Measurements from ENCODE around the gene NFIB.

The NFIB gene

DNA sequence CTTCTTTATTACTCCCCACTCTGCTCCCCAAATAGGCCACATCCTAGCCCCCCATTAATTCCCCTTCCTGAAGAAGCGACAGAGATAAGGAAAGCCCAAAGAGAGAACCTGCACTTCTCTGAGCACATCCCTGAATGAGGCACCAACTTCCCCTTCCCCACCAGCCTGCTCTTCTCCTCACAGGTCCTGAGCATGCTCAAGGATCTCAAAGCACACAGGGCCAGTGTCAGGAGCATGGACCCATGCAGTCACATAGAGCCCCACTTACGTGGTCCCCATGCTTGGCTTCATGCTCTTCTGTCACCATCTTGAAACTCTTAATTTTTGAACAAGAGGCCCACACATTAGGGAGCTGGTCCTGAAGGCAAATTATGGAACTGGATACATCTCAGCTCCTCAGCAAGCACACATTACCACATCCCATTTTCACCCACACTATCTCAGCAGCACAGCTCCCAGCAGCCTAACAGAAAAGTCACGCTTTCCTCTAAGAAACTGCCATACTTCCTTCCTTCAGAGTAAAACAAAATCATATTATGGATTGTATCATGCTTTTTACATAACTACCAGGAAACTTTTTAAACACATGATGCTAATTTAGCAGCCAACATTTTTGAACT lies 99.8 kb downstream of the NFIB start:
- DNase-seq (ENCODE audit: low spot score), result no peak

DNA sequence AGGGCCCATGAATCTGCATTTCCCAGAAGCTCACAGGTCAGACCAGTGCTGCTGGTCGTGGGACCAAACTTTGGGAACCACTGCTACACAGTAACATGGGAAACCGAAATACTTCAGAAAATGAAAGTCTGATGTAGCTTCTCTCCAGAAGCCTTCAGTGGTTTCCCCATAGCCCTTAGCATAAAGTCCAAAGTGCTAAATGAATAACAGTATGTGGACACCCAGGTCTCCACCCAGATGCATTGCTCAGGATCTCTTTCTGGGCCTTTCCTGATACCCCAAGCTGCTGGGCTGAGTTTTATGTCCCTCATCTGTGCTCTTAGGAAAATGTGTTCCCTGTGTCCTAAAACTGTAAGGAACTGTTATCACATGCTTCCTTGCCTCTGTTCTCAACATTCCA lies 100.4 kb downstream of the NFIB start:
- DNase-seq (ENCODE audit: low spot score), result no peak

GRCh38 chr9:14212697-14213420 lies 101.1 kb downstream of the NFIB start:
- no peak for DNase-seq (ENCODE audit: low spot score)

DNA sequence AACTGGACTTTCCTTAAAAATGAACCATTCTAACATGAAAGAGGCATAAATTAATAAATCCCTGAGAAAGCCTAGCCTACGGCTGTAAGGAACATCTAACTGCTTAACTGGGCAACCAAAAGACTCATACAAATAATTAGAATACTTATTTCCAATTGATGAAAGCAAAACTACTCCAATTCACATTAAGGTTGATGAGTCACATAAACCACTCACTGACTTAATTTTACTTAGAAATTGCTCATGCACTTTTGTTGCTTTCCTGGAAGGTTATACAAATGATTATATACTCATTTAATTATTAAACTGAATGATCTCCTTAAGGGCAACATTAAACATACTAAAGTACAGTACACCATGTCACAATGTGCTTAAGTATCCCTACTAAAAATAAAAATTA lies 101.9 kb downstream of the NFIB start:
- DNase-seq (ENCODE audit: low spot score), result no peak

GRCh38 chr9:14211564-14211963 lies 102.4 kb downstream of the NFIB start:
- no peak for DNase-seq (ENCODE audit: low spot score)

DNA sequence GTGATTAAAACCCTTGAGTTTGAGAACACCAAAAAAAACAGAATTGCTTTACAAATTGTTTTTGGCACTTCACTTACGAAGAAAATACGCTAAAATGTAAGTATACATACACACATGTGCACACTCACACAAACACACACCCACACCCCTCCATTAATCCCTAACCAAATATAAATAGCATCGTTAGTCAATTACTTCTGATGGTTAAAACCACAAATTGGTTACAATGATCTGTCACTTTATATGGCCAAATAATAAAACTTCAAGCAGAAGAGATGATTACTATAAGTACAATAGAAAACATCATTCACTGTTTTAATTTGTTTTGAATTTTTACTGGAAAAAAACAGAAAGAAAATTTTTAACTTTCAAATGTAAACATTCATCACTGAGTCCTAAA lies 103.5 kb downstream of the NFIB start:
- no peak for DNase-seq (ENCODE audit: low spot score)

- DNase-seq (ENCODE audit: low spot score), result no peak
Observed at GRCh38 chr9:14209399-14210345, 104.3 kb downstream of the NFIB start.

- DNase-seq (ENCODE audit: low spot score), result no peak
Observed at GRCh38 chr9:14207352-14207995, 106.5 kb downstream of the NFIB start.

DNA sequence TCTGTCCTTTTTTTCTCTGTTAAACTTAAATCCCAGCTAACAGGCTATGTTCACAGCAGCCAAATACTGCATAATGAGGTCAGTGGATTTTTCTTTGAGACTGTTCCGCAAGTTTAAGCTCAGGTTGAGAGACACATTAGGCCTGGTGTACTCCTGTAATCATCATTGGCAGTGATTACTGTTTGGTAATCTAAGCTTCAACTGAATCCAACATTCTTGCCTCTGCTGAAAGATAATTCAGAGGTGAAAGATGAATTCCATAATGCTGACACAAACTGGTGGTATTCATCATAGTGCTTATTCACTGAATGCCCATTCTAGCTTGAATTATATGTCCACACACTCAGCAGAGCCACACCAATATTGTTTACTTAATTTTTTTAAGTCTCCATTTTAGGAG lies 108.5 kb downstream of the NFIB start:
- no peak for DNase-seq (ENCODE audit: low spot score)

- DNase-seq (ENCODE audit: low spot score), result peak; percentile 74
Observed at GRCh38 chr9:14203356-14204056, 110.4 kb downstream of the NFIB start.

- peak; percentile 76 for DNase-seq (ENCODE audit: low spot score)
Observed at GRCh38 chr9:14198841-14199455, 115.0 kb downstream of the NFIB start.

- DNase-seq (ENCODE audit: low spot score), result no peak
Observed at GRCh38 chr9:14198047-14198840, 115.7 kb downstream of the NFIB start.

- no peak for DNase-seq (ENCODE audit: low spot score)
Observed at GRCh38 chr9:14197325-14197858, 116.5 kb downstream of the NFIB start.

- DNase-seq (ENCODE audit: low spot score), result no peak
Observed at GRCh38 chr9:14193328-14193990, 120.5 kb downstream of the NFIB start.

DNA sequence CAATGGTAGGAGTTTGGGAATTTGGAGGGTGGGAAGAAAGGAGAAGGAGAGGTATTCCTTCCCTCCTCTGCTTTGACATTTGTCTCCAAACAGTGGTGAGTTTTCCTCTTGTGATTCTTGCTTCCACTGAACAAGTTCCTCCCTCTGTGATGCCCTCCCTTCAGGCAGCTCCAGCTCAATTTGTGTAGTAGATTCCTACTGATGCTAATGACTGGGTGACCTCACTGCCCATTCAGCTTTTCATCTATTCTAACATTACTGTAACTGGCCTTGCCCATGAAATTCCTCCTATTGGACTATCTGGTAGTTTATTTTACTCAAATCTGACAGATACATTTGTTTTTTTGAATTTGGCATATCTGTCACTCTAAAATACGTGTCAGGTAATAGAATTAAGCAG lies 121.4 kb downstream of the NFIB start:
- DNase-seq (ENCODE audit: low spot score), result no peak

DNA sequence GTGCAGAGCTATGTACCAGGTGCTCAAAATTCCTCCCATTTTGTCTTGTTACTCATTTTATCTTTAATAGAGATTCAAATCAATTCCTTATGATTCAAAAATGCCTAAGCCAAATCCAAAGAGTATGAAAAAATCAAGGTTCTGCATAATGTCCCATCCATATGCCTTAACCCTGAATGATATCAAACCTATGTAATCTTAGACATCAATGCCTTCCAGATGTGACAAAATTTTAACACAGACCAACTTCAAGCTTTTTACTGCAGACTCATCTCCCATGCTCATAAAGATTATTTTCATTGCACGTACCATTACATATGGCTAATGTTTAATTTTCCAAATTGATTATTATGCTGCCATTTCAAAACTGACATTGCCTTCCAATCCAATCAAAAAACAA lies 122.4 kb downstream of the NFIB start:
- no peak for DNase-seq (ENCODE audit: low spot score)

- DNase-seq (ENCODE audit: low spot score), result no peak
Observed at GRCh38 chr9:14190240-14190639, 123.7 kb downstream of the NFIB start.

DNA sequence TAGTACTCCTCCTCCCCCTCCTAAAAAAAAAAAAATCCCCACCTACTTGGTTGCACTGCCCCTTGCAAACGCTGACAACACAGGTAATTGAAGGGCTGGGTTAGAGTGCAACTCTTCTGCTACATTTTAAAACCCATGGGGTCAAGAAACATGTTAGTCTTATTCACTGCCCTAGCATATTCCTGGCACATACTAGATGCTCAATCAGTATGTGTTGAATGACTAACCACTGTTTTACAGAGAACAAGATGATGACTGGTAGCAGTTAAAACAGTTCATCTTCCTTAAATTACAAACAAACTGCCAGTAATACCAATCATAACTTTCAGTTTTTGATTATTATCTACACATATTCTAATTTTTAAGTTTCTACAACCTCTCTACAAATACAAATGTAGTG lies 124.4 kb downstream of the NFIB start:
- no peak for DNase-seq (ENCODE audit: low spot score)

DNA sequence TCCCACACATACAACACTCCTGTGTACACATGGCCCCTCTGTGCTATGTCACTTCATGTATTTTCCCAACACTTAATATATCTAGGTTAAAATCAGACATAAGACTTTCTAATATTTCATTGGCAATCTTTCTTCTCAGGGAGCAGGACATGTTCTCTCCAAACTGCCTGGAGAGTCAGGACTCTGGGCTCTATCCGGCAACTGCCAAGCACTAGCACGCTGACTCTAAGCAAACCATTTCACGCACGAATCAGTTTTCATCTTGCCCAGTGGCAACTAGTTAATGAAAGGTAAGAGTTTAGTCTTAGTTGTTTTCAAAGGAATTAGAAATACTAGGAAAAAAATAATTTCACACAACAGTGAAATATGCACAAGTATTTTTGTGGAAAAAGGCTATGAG lies 124.8 kb downstream of the NFIB start:
- no peak for DNase-seq (ENCODE audit: low spot score)

GRCh38 chr9:14188538-14188937 lies 125.4 kb downstream of the NFIB start:
- no peak for DNase-seq (ENCODE audit: low spot score)
